WTC11 (cell line): ENCODE measurements around the gene DENND4B. TPM values are rescaled to one million over a fixed set of nuclear protein-coding genes. Genes with fewer than 3 reads are reported as not detected.

Experiments
- ATAC-seq: fragments of 200-7000 bp; cut with Tn5 transposase; 2 replicates; pipeline ENCODE4 v1.10.0; 2021; ENCODE audit warnings: mild to moderate bottlenecking, moderate library complexity
- CTCF ChIA-PET: fragments of 300-600 bp; sonication (Branson Sonifier 250); formaldehyde crosslinking; loops from one replicate; lab custom pipeline; 2021; ENCODE audit warnings: antibody characterized with exemption; lab: Charles Lee
- POLR2A ChIA-PET: fragments of 350-600 bp; sonication (Branson Sonifier 250); formaldehyde crosslinking; loops from one replicate; lab custom pipeline; 2021; ENCODE audit warnings: antibody characterized with exemption; lab: Charles Lee
- DNase-seq: peaks from one replicate; pipeline ENCODE4 v3.0.0; 2021; ENCODE audit warnings: low spot score
- H3K27ac Mint-ChIP-seq: 2 replicates; pipeline ENCODE4 v1.8.0; 2021; ENCODE audit warnings: mixed read lengths
- H3K27me3 Mint-ChIP-seq: 2 replicates; pipeline ENCODE4 v1.8.0; 2021; ENCODE audit warnings: low read depth, mild to moderate bottlenecking, moderate library complexity, mixed read lengths
- H3K36me3 Mint-ChIP-seq: 2 replicates; pipeline ENCODE4 v1.8.0; 2021; ENCODE audit warnings: mixed read lengths
- H3K4me1 Mint-ChIP-seq: 2 replicates; pipeline ENCODE4 v1.8.0; 2022; ENCODE audit warnings: mixed read lengths
- H3K4me3 Mint-ChIP-seq: 2 replicates; pipeline ENCODE4 v1.8.0; 2021; ENCODE audit warnings: mild to moderate bottlenecking, moderate library complexity, mixed read lengths
- H3K9me3 Mint-ChIP-seq: 2 replicates; pipeline ENCODE4 v1.8.0; 2021; ENCODE audit warnings: mixed read lengths
- AFF4 ChIP-seq: sonication (generic); formaldehyde crosslinking; IDR thresholded peaks from 2 replicates; pipeline ENCODE4 v1.8.1; 2023; ENCODE audit warnings: mild to moderate bottlenecking, missing genetic modification reagents, borderline replicate concordance
- ATF1 ChIP-seq: sonication (generic); formaldehyde crosslinking; IDR thresholded peaks from 2 replicates; pipeline ENCODE4 v1.8.1; 2023; ENCODE audit warnings: mild to moderate bottlenecking, moderate library complexity, missing genetic modification reagents
- ATF3 ChIP-seq: sonication (generic); formaldehyde crosslinking; conservative IDR thresholded peaks from 2 replicates; pipeline ENCODE4 v1.8.1; 2022; ENCODE audit warnings: mild to moderate bottlenecking, missing genetic modification reagents
- CDX4 ChIP-seq: fragments of 250-450 bp; sonication (Bioruptor Pico); IDR thresholded peaks from 2 replicates; pipeline ENCODE4 v1.9.0; 2021; ENCODE audit warnings: moderate library complexity, mild to moderate bottlenecking, inconsistent platforms, borderline replicate concordance
- E2F1 ChIP-seq: sonication (generic); formaldehyde crosslinking; IDR thresholded peaks from 2 replicates; pipeline ENCODE4 v1.8.0; 2022; ENCODE audit warnings: mild to moderate bottlenecking, missing genetic modification reagents
- E2F5 ChIP-seq: sonication (generic); formaldehyde crosslinking; IDR thresholded peaks from 2 replicates; pipeline ENCODE4 v1.8.1; 2022; ENCODE audit warnings: mild to moderate bottlenecking, moderate library complexity, missing genetic modification reagents
- ELF4 ChIP-seq: sonication (generic); formaldehyde crosslinking; IDR thresholded peaks from 2 replicates; pipeline ENCODE4 v1.8.1; 2022; ENCODE audit warnings: low read depth, mild to moderate bottlenecking, moderate library complexity, missing genetic modification reagents
- JUN ChIP-seq: sonication (generic); formaldehyde crosslinking; IDR thresholded peaks from 2 replicates; pipeline ENCODE4 v1.8.0; 2023; ENCODE audit warnings: mild to moderate bottlenecking, missing genetic modification reagents
- KAT7 ChIP-seq: sonication (generic); formaldehyde crosslinking; IDR thresholded peaks from 2 replicates; pipeline ENCODE4 v1.8.1; 2023; ENCODE audit warnings: missing genetic modification reagents, mild to moderate bottlenecking, borderline replicate concordance
- MLX ChIP-seq: sonication (generic); formaldehyde crosslinking; IDR thresholded peaks from 2 replicates; pipeline ENCODE4 v1.8.1; 2023; ENCODE audit warnings: mild to moderate bottlenecking, missing genetic modification reagents, moderate library complexity
- PRRX2 ChIP-seq: fragments of 250-450 bp; sonication (Bioruptor Pico); IDR thresholded peaks from 2 replicates; pipeline ENCODE4 v1.8.0; 2021; ENCODE audit warnings: mild to moderate bottlenecking
- RELA ChIP-seq: sonication (generic); formaldehyde crosslinking; IDR thresholded peaks from 2 replicates; pipeline ENCODE4 v1.8.1; 2022; ENCODE audit warnings: missing genetic modification reagents, mild to moderate bottlenecking, borderline replicate concordance
- SMAD3 ChIP-seq: sonication (generic); formaldehyde crosslinking; IDR thresholded peaks from 2 replicates; pipeline ENCODE4 v1.8.0; 2022; ENCODE audit warnings: missing genetic modification reagents, mild to moderate bottlenecking, borderline replicate concordance
- SMAD4 ChIP-seq: sonication (generic); formaldehyde crosslinking; IDR thresholded peaks from 2 replicates; pipeline ENCODE4 v1.8.0; 2022; ENCODE audit warnings: mild to moderate bottlenecking, missing genetic modification reagents
- SP1 ChIP-seq: sonication (generic); formaldehyde crosslinking; conservative IDR thresholded peaks from 2 replicates; pipeline ENCODE4 v1.8.1; 2022; ENCODE audit warnings: missing genetic modification reagents
- TCF7 ChIP-seq: sonication (generic); formaldehyde crosslinking; IDR thresholded peaks from 2 replicates; pipeline ENCODE4 v1.8.0; 2022; ENCODE audit warnings: mild to moderate bottlenecking, low read depth, missing genetic modification reagents, moderate library complexity
- ZMAT4 ChIP-seq: fragments of 250-450 bp; sonication (Bioruptor Pico); IDR thresholded peaks from 2 replicates; pipeline ENCODE4 v1.9.0; 2021; ENCODE audit warnings: mild to moderate bottlenecking
- ZNF138 ChIP-seq: sonication (generic); formaldehyde crosslinking; conservative IDR thresholded peaks from 2 replicates; pipeline ENCODE4 v1.8.1; 2022; ENCODE audit warnings: mild to moderate bottlenecking, moderate library complexity, missing genetic modification reagents
- ZNF512 ChIP-seq: sonication (generic); formaldehyde crosslinking; IDR thresholded peaks from 2 replicates; pipeline ENCODE4 v1.8.1; 2022; ENCODE audit warnings: missing genetic modification reagents, borderline replicate concordance
- total RNA-seq: library from RNA; stranded (reverse); gene quantifications from 3 replicates; pipeline ENCODE4 v1.2.3, GENCODE V29; 2021

DENND4B gene
- total RNA-seq, 1 experiment from 2014 or later, result 93.1 TPM

GRCh38 chr1:153968972-153969371, 22.5 kb upstream of the DENND4B start:
- H3K27me3 Mint-ChIP-seq, result no peaks in the 10 kb centered on the region
- peak overlapping the region; percentile 80 for H3K4me3 Mint-ChIP-seq
- H3K4me1 Mint-ChIP-seq, result peaks cover 27% of the 10 kb centered on the region
- DNase-seq (no peak), ATAC-seq (no peak)
- H3K36me3 Mint-ChIP-seq, result peaks cover 15% of the 10 kb centered on the region
- CTCF ChIA-PET, result interaction anchor here (2.9 kb wide), 1 partner anchor 17 kb away, joined by 28 read pairs; the partner anchor contains the start of gene RAB13
- no peak overlapping the region for H3K27ac Mint-ChIP-seq
- POLR2A ChIA-PET, result interaction anchor here (0.6 to 4.4 kb wide), 2 partner anchors 9 to 10 kb away, joined by 3 to 55 read pairs; partner anchors contain the start of genes CRTC2 and JTB
- TF ChIP-seq ZNF512 (CRISPR knock-in tag), result no peak
- TF ChIP-seq ZMAT4 (CRISPR knock-in tag), result no peak
- no peak for TF ChIP-seq E2F5 (CRISPR knock-in tag)
- no peak for TF ChIP-seq PRRX2 (CRISPR knock-in tag)
- no peak for TF ChIP-seq E2F1 (CRISPR knock-in tag)
- TF ChIP-seq TCF7 (CRISPR knock-in tag), result no peak
- no peak for TF ChIP-seq JUN (CRISPR knock-in tag)
- TF ChIP-seq ATF1 (CRISPR knock-in tag), result no peak
- TF ChIP-seq KAT7 (CRISPR knock-in tag), result no peak
- TF ChIP-seq SMAD4, result no peak
- no peak for TF ChIP-seq ZNF138 (CRISPR knock-in tag)
- no peak for TF ChIP-seq SMAD3 (CRISPR knock-in tag)
- TF ChIP-seq RELA (CRISPR knock-in tag), result no peak
- no peak for TF ChIP-seq ELF4 (CRISPR knock-in tag)
- no peak for TF ChIP-seq CDX4 (CRISPR knock-in tag)
- no peak for TF ChIP-seq ATF3 (CRISPR knock-in tag)
- no peak for TF ChIP-seq SP1 (CRISPR knock-in tag)
- TF ChIP-seq MLX (CRISPR knock-in tag), result no peak
- no peak for TF ChIP-seq AFF4 (CRISPR knock-in tag)
- H3K9me3 Mint-ChIP-seq, result peaks cover 5% of the 10 kb centered on the region
